IgD-negative memory B cell (primary cell): Measurements from ENCODE around the gene NEUROD6. TPM values are rescaled to one million over a fixed set of nuclear protein-coding genes. Genes with fewer than 3 reads are reported as not detected.

Experiments used
- H3K27ac Mint-ChIP-seq, 3 donors: one replicate each; pipeline ENCODE4 v1.8.0; 2020 to 2022; ENCODE audit warnings: mild to moderate bottlenecking in 3 of 3, mixed read lengths in 3 of 3, moderate library complexity in 1 of 3
- H3K27me3 Mint-ChIP-seq: one replicate; pipeline ENCODE4 v1.8.0; 2021; ENCODE audit warnings: mixed read lengths
- H3K36me3 Mint-ChIP-seq: one replicate; pipeline ENCODE4 v1.8.0; 2020; ENCODE audit warnings: mild to moderate bottlenecking, mixed read lengths
- H3K4me1 Mint-ChIP-seq, 3 donors: one replicate each; pipeline ENCODE4 v1.8.0; 2020 to 2022; ENCODE audit warnings: mixed read lengths in 3 of 3, mild to moderate bottlenecking in 1 of 3
- H3K4me3 Mint-ChIP-seq, 4 donors: one replicate each; pipeline ENCODE4 v1.8.0; 2020 to 2022; ENCODE audit warnings: mild to moderate bottlenecking in 4 of 4, mixed read lengths in 4 of 4, moderate library complexity in 3 of 4
- H3K9me3 Mint-ChIP-seq, 3 donors: one replicate each; pipeline ENCODE4 v1.8.0; 2020 to 2021; ENCODE audit warnings: mixed read lengths in 3 of 3, mild to moderate bottlenecking in 1 of 3
- polyA plus RNA-seq: library from polyadenylated mRNA; unstranded; fragments of 300-500 nt; fragmentation: Illumina TruSeq; gene quantifications from one replicate; pipeline ENCODE4 v1.2.3, GENCODE V29; 2021

The NEUROD6 gene
- polyA plus RNA-seq, 1 donor from 2014 or later = not detected

DNA sequence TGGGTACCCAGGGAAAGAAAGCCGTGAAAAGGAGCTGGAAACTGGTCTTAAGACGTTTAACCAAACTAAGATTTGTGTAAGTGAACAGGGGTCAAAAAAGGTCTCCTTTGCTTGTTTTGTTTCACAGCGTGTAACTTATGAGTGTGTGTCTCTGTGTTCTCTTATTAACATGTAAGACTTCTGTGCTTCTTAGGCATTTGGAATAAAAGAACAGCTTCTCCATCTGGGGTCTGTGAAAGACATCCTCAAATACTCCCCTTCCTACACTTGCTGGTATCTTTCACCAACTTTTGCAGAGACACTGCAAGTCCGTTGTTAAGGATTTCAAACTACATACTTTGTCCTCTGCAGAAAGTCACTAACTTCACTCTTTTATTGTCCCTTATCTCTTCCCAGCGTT, 615 bp upstream of the NEUROD6 start:
- peaks cover 0 to 6% (median 4%) of the 10 kb centered on the region in 3 donors for H3K9me3 Mint-ChIP-seq
- H3K27me3 Mint-ChIP-seq = peaks cover 11% of the 10 kb centered on the region
- H3K27ac Mint-ChIP-seq = no peak overlapping the region
- H3K36me3 Mint-ChIP-seq = no peaks in the 10 kb centered on the region
- no peak overlapping the region for H3K4me3 Mint-ChIP-seq
- no peaks in the 10 kb centered on the region for H3K4me1 Mint-ChIP-seq

DNA sequence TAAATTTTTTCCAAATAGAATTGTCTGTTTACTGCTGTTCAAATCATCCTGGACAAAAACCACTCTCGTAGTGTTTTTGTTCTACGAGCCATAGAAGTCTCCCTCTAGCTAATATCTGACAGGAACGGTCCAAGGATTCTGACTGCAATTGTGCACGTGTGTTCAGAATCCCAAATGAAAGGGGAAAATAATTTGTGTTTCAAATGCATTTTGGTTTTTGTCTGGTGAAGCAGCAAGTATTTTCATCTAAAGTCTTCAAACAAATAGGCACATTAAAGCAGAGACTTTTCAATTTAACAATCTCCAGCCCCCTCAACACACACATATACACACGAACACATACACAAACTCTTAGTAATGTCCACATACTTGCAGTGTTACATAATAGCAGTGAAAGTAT, 475 bp downstream of the NEUROD6 start:
- H3K9me3 Mint-ChIP-seq = peaks cover 2 to 6% (median 4%) of the 10 kb centered on the region in 3 donors
- H3K27me3 Mint-ChIP-seq = peaks cover 16% of the 10 kb centered on the region
- no peaks in the 10 kb centered on the region for H3K4me1 Mint-ChIP-seq
- no peak overlapping the region for H3K4me3 Mint-ChIP-seq
- no peak overlapping the region for H3K27ac Mint-ChIP-seq
- H3K36me3 Mint-ChIP-seq = peaks cover under 1% of the 10 kb centered on the region

DNA sequence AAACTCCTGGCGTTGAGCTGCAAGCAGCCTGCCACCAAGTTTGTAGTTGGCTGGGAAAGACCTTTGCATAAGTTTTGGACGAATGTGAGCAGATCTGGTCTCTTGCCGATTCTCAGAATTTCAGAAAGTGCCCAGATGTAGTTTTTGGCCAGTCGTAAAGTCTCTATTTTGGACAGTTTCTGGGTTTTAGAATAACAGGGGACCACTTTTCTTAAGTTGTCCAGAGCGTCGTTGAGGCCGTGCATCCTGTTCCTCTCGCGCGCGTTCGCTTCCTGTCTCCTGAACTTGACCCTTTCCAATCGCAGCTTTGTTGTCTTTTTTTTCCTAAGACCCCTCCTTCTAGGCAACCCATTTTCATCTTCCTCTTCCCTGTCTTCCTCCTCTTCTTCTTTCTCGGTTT, 1.8 kb downstream of the NEUROD6 start:
- H3K4me3 Mint-ChIP-seq = no peak overlapping the region
- H3K4me1 Mint-ChIP-seq = no peaks in the 10 kb centered on the region

DNA sequence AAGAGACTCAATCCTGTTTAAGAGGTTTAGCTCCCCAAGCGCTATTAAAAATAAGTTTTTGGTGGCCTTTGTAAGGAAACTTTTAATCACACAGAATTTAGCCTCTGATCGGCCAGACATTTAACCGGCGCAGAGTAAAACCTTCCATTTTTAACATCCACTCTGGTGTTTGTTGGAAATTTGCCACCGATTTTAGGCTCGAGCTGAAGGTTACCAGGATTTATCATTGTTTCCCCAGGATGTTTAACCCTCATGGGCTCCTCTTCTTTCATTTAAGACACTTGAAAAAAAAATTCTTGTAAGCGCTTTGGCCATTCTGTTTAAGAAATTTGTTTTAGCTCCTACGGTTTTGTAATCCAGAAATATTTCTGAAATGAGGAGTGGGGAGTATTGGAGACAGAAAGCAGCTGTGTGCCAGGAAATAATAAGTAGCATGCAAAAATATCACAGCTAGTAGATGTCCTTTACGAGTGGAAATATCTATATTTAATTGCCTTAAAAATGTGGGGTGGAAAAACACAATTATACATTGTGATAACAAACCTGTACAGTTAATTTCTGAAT, 3.4 kb downstream of the NEUROD6 start:
- no peak overlapping the region for H3K4me3 Mint-ChIP-seq
- no peak overlapping the region for H3K27ac Mint-ChIP-seq
- peaks cover 4 to 8% (median 6%) of the 10 kb centered on the region in 3 donors for H3K9me3 Mint-ChIP-seq
- H3K4me1 Mint-ChIP-seq = no peaks in the 10 kb centered on the region
- peaks cover 19% of the 10 kb centered on the region for H3K27me3 Mint-ChIP-seq
- peaks cover 4% of the 10 kb centered on the region for H3K36me3 Mint-ChIP-seq

More for the DNA sequence above, 1.8 kb downstream of the NEUROD6 start:
- peaks cover 19% of the 10 kb centered on the region for H3K27me3 Mint-ChIP-seq
- H3K27ac Mint-ChIP-seq = no peak overlapping the region
- H3K9me3 Mint-ChIP-seq = peaks cover 4 to 6% (median 6%) of the 10 kb centered on the region in 3 donors
- peaks cover 4% of the 10 kb centered on the region for H3K36me3 Mint-ChIP-seq

DNA sequence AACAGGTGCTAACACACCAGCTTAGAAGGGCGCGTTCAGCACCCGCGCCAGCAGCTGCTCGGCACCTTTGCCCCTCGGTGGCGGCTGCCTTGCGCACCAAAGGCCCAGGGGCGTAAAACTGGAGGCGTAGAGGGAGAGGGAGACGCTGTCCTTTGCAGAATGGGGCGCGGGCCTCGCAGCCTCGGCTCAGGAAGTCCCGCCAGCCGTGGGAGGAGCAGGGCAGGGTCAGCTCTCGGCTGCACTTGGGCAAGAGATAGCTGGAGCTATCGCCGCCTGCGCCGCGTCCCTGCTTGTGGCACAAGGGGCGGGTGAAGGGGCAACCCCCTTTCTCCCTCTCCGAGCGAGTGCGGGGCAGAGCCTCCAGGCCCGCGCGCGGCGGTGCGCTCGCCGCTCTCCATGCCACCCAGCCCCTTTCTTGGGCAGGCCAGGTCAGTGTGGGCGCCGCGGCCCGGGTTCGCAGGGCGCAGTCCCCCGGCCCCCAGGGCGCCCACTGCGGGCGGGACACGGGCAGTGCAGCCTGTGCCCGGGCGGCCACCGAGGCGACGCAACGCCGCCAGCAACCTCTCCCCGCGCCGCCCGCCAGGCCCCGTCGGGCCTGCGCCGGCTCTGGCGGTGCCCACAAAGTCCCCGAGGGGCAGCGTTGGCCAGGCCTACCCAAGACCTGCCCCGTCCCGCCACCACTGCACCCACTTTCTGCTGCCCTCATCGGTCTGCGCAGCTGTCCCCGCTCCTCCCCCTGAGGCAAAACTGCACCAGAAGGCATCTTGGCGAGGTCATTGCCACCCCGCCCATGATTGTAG, 4.1 kb downstream of the NEUROD6 start:
- no peaks in the 10 kb centered on the region for H3K4me1 Mint-ChIP-seq
- H3K36me3 Mint-ChIP-seq = peaks cover 4% of the 10 kb centered on the region
- H3K4me3 Mint-ChIP-seq = no peak overlapping the region
- H3K9me3 Mint-ChIP-seq = peaks cover 4 to 11% (median 6%) of the 10 kb centered on the region in 3 donors
- peaks cover 19% of the 10 kb centered on the region for H3K27me3 Mint-ChIP-seq
- no peak overlapping the region for H3K27ac Mint-ChIP-seq

- no peak overlapping the region for H3K4me3 Mint-ChIP-seq
- H3K9me3 Mint-ChIP-seq = peaks cover 4 to 11% (median 6%) of the 10 kb centered on the region in 3 donors
- H3K36me3 Mint-ChIP-seq = peaks cover 4% of the 10 kb centered on the region
- H3K27ac Mint-ChIP-seq = no peak overlapping the region
- H3K4me1 Mint-ChIP-seq = no peaks in the 10 kb centered on the region
- peaks cover 19% of the 10 kb centered on the region for H3K27me3 Mint-ChIP-seq
Measured at GRCh38 chr7:31335884-31336201, 4.7 kb downstream of the NEUROD6 start.

DNA sequence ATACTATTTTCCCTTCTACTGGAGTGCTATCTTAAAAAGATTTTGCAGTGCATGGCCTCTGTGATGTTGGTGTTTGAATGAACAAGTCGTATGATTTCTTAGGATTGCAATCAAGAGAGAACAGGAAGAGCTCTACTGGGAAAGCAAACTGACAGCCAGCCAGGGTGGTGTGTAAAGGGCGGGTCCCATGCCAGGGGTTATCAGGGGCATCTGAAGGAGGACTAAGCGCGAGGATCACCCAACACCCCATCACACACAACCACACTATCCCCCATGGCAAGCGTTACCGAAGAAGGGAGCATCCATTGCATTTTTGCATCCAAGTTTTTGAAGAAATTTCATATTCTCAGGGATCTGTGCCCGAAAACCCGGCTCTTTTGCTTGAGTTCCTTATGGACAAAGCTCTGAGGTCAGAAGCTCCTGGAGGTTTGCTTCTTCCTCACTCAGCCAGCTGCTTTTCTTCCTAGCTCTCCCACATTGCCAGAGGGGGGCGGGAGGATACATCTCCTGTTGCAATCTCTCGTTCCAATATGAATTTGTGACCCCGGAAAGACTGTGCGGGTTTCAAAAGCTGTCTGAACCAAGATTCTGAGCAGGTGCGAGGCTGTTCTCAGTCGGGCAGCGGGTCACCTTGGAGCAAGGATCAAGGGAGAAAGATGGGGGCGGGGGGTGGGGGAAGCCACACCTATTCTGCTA, 5.2 kb downstream of the NEUROD6 start:
- peaks cover 4 to 12% (median 6%) of the 10 kb centered on the region in 3 donors for H3K9me3 Mint-ChIP-seq
- no peaks in the 10 kb centered on the region for H3K4me1 Mint-ChIP-seq
- H3K36me3 Mint-ChIP-seq = peaks cover 4% of the 10 kb centered on the region
- peaks cover 19% of the 10 kb centered on the region for H3K27me3 Mint-ChIP-seq
- no peak overlapping the region for H3K27ac Mint-ChIP-seq
- no peak overlapping the region for H3K4me3 Mint-ChIP-seq

DNA sequence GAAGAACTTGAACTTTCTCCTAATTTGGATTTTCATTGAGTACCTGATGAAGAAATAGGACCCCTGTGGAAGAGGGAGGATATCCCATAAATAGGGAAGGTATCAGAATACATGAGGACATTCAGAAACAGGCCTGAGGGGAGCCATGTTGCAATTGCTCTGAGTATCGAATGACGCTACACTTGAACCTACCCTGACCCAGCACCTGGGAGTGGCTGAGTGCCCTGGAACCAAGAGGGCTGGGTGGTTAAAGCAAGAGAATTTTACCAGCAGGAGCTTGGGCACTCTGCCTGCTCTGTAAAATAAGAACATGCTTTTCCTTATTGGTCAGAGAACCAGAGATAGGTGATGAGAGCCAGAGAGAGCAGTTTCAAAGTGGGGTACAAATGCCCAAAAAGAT, 7.2 kb downstream of the NEUROD6 start:
- no peak overlapping the region for H3K27ac Mint-ChIP-seq
- H3K9me3 Mint-ChIP-seq = peaks cover under 1 to 10% (median 6%) of the 10 kb centered on the region in 3 donors
- H3K27me3 Mint-ChIP-seq = peaks cover 11% of the 10 kb centered on the region
- peaks cover 4% of the 10 kb centered on the region for H3K36me3 Mint-ChIP-seq
- no peaks in the 10 kb centered on the region for H3K4me1 Mint-ChIP-seq
- H3K4me3 Mint-ChIP-seq = no peak overlapping the region

GRCh38 chr7:31327071-31327470, 13.5 kb downstream of the NEUROD6 start:
- Mint-ChIP-seq H3K4me1 (no peaks in the 10 kb centered on the region), H3K36me3 (peaks cover 2% of the 10 kb centered on the region), H3K27me3 (no peaks in the 10 kb centered on the region), H3K27ac (no peak overlapping the region), H3K9me3 (peaks cover 2 to 18% (median 7%) of the 10 kb centered on the region in 3 donors), H3K4me3 (no peak overlapping the region)

- H3K36me3 Mint-ChIP-seq = peaks cover 2% of the 10 kb centered on the region
- H3K4me1 Mint-ChIP-seq = no peaks in the 10 kb centered on the region
Measured at GRCh38 chr7:31326416-31326815, 14.1 kb downstream of the NEUROD6 start.

DNA sequence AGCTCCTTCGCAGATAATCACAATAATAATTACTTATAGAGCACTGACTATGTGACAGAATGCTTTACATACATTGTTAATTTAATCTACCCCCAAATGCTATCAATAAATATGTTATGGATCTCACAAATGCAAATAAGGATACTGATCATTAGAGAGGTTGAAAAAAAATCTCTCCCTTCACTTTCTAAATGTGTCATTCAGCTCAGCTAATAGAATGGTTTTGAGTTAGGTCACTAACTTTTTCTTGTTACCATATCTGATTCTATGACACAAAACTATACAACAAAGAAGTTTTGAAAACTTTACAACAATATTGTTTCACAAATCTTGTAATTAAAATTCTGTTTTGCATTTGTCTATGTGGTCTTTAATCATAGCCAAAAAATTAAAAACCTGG, 17.4 kb downstream of the NEUROD6 start:
- Mint-ChIP-seq H3K4me1 (no peaks in the 10 kb centered on the region), H3K9me3 (peaks cover 2 to 18% (median 2%) of the 10 kb centered on the region in 3 donors), H3K4me3 (no peak overlapping the region), H3K36me3 (peaks cover 2% of the 10 kb centered on the region), H3K27me3 (no peaks in the 10 kb centered on the region), H3K27ac (no peak overlapping the region)

More at GRCh38 chr7:31326416-31326815, 14.1 kb downstream of the NEUROD6 start:
- H3K4me3 Mint-ChIP-seq = no peak overlapping the region
- H3K27ac Mint-ChIP-seq = no peak overlapping the region
- H3K27me3 Mint-ChIP-seq = no peaks in the 10 kb centered on the region
- H3K9me3 Mint-ChIP-seq = peaks cover 2 to 18% (median 4%) of the 10 kb centered on the region in 3 donors

DNA sequence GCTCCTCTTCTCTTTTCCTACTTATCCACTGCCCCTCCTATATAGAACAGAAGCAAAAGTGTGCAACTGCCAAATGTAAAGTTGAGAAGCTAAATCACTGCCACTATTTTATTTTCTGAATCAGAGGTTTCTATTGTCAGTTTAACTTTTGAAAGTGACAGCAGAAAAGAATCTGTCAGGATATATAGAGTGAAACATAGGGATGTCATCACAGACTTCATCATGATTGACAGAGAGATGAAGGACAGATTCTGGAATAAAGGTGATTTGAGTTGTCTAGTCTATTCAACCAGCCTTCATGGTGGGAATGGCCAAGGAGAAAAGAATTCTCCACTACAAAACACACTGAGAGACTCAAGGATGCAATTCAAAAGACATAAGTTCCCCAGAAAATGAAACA, 19.9 kb downstream of the NEUROD6 start:
- Mint-ChIP-seq H3K9me3 (peaks cover 0 to 19% (median 5%) of the 10 kb centered on the region in 3 donors), H3K4me3 (no peak overlapping the region), H3K36me3 (no peaks in the 10 kb centered on the region), H3K4me1 (no peaks in the 10 kb centered on the region), H3K27me3 (no peaks in the 10 kb centered on the region), H3K27ac (no peak overlapping the region)

GRCh38 chr7:31318313-31318712, 22.2 kb downstream of the NEUROD6 start:
- H3K9me3 Mint-ChIP-seq = peaks cover 0 to 12% (median 2%) of the 10 kb centered on the region in 3 donors
- H3K4me3 Mint-ChIP-seq = no peak overlapping the region
- no peaks in the 10 kb centered on the region for H3K27me3 Mint-ChIP-seq
- H3K36me3 Mint-ChIP-seq = no peaks in the 10 kb centered on the region
- H3K4me1 Mint-ChIP-seq = no peaks in the 10 kb centered on the region
- no peak overlapping the region for H3K27ac Mint-ChIP-seq

- H3K4me3 Mint-ChIP-seq = no peak overlapping the region
- no peaks in the 10 kb centered on the region for H3K36me3 Mint-ChIP-seq
- H3K9me3 Mint-ChIP-seq = peaks cover 0 to 4% (median 2%) of the 10 kb centered on the region in 3 donors
- H3K27ac Mint-ChIP-seq = no peak overlapping the region
- no peaks in the 10 kb centered on the region for H3K27me3 Mint-ChIP-seq
- H3K4me1 Mint-ChIP-seq = no peaks in the 10 kb centered on the region
Measured at GRCh38 chr7:31316876-31317275, 23.6 kb downstream of the NEUROD6 start.

DNA sequence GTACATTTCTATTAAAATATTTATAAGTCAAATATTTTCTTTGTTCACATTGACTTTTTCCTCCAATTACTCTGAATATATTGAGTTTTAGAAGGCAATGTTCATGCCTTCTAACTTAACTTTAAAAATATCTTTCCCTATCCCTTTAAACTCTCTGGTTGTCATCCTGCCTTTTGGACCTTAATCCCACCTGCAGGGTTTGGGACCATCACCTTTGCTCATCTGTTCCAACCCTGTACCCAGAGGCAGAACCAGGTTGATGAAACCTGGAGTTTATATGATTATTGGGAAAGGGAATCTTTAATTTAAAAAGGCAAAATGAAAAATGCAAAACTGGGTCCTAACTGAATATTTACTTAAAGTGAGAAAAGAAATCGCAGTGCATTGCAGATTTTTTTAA, 24.8 kb downstream of the NEUROD6 start:
- Mint-ChIP-seq H3K4me3 (no peak overlapping the region), H3K4me1 (no peaks in the 10 kb centered on the region), H3K27ac (no peak overlapping the region), H3K27me3 (no peaks in the 10 kb centered on the region), H3K36me3 (no peaks in the 10 kb centered on the region), H3K9me3 (peaks cover 0 to 4% (median 2%) of the 10 kb centered on the region in 3 donors)
